ENCODE data around the gene UVRAG. TPM values are rescaled to one million over a fixed set of nuclear protein-coding genes. Genes with fewer than 3 reads are reported as not detected.

Gene UVRAG
- total and polyA plus RNA-seq, 8 donors = 4.7 to 55.5 (median 20.5) TPM

DNA sequence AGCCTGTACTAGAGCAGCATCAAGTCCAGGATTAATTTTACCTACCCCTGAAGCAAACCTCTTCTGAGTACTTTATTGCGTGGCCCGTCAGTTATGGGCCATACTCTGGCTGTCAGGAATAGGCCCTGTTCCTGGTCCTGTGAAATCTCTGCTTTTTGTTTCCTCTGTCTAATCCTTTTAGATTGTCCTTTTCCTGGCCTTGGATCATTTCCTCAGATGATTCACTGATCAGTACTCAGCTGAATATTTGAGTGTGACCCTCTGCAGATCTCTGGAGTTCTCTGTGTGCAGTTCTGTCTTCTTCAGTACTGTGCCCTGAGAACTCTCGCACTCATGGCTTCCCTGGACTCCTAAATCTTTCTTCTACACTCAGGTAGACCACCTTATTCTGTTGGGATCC is 123.5 kb downstream of the UVRAG start:
- TF ChIP-seq POLR2A (IDR thresholded peaks at IDR 0.05) = no peak
- intact Hi-C loops (cut with DNase I; ENCODE audit: low total_unique reads) = no loop called here
- WGBS, 5 donors = 70 to 90% (median 84%) methylated on average over 3 of the region's 3 CpGs
- no peaks in the 10 kb centered on the region for H3K27me3 ChIP-seq
- no peak overlapping the region for H3K27ac ChIP-seq
- H3K36me3 ChIP-seq = no peaks in the 10 kb centered on the region
- no peak for DNase-seq
- H3K4me3 ChIP-seq = no peak overlapping the region
- H3K9me3 ChIP-seq = no peaks in the 10 kb centered on the region
- H3K4me1 ChIP-seq = peaks cover 0 to 30% (median 15%) of the 10 kb centered on the region in 4 donors

DNA sequence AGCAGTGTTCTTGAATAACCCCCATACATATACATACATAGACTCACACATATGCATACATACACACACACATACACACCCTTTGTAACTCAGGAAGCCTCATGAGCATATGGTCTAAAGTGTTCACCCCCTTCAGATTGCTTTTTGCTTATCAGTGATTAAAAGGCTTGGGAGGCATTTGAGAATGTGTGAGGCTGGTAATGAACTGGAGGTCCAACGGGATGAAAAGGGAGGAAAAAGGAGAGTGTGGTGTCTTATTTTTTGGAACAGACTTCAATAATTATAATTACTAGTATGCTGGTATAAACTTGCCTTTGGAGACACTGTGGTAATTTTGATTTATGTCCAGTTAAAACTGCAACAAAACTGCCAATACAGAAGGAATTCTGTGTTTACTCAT is 124.5 kb downstream of the UVRAG start:
- TF ChIP-seq, protein P1, sequence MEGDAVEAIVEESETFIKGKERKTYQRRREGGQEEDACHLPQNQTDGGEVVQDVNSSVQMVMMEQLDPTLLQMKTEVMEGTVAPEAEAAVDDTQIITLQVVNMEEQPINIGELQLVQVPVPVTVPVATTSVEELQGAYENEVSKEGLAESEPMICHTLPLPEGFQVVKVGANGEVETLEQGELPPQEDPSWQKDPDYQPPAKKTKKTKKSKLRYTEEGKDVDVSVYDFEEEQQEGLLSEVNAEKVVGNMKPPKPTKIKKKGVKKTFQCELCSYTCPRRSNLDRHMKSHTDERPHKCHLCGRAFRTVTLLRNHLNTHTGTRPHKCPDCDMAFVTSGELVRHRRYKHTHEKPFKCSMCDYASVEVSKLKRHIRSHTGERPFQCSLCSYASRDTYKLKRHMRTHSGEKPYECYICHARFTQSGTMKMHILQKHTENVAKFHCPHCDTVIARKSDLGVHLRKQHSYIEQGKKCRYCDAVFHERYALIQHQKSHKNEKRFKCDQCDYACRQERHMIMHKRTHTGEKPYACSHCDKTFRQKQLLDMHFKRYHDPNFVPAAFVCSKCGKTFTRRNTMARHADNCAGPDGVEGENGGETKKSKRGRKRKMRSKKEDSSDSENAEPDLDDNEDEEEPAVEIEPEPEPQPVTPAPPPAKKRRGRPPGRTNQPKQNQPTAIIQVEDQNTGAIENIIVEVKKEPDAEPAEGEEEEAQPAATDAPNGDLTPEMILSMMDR (IDR thresholded peaks at IDR 0.05) = no peak
- TF ChIP-seq EP300 (IDR thresholded peaks at IDR 0.05) (no peak), POLR2AphosphoS5 (IDR thresholded peaks at IDR 0.05) (no peak), POLR2A (IDR thresholded peaks at IDR 0.05) (no peak)
- Histone ChIP-seq H3K27me3 (no peaks in the 10 kb centered on the region), H3K27ac (no peak overlapping the region), H3K36me3 (no peaks in the 10 kb centered on the region), H3K4me1 (peaks cover 0 to 33% (median 15%) of the 10 kb centered on the region in 4 donors), H3K9me3 (no peaks in the 10 kb centered on the region), H3K4me3 (no peak overlapping the region)
- DNase-seq = no peak
- intact Hi-C loops (cut with DNase I; ENCODE audit: low total_unique reads) = no loop called here
- 85 to 92% (median 89%) methylated on average over 1 of the region's 1 CpG for WGBS, 5 donors

GRCh38 chr11:75939992-75940391 is 125.0 kb downstream of the UVRAG start:
- DNase-seq = no peak
- Histone ChIP-seq H3K36me3 (no peaks in the 10 kb centered on the region), H3K9me3 (no peaks in the 10 kb centered on the region), H3K27ac (no peak overlapping the region), H3K4me1 (peaks cover 0 to 38% (median 17%) of the 10 kb centered on the region in 4 donors), H3K4me3 (no peak overlapping the region), H3K27me3 (no peaks in the 10 kb centered on the region)
- intact Hi-C loops (cut with DNase I; ENCODE audit: low total_unique reads) = no loop called here
- TF ChIP-seq POLR2A (IDR thresholded peaks at IDR 0.05) (no peak), EP300 (IDR thresholded peaks at IDR 0.05) (no peak), POLR2AphosphoS5 (IDR thresholded peaks at IDR 0.05) (no peak)
- TF ChIP-seq, protein P1 (IDR thresholded peaks at IDR 0.05) = no peak
- 67 to 83% (median 72%) methylated on average over 1 of the region's 1 CpG for WGBS, 5 donors

- Histone ChIP-seq H3K9me3 (no peaks in the 10 kb centered on the region), H3K36me3 (no peaks in the 10 kb centered on the region), H3K27ac (no peak overlapping the region), H3K4me1 (peaks cover 0 to 47% (median 25%) of the 10 kb centered on the region in 4 donors), H3K4me3 (no peak overlapping the region), H3K27me3 (no peaks in the 10 kb centered on the region)
- TF ChIP-seq POLR2A (IDR thresholded peaks at IDR 0.05) (no peak), POLR2AphosphoS5 (IDR thresholded peaks at IDR 0.05) (no peak), EP300 (IDR thresholded peaks at IDR 0.05) (no peak)
- TF ChIP-seq, protein P1 (IDR thresholded peaks at IDR 0.05) = no peak
- intact Hi-C loops (cut with DNase I; ENCODE audit: low total_unique reads) = no loop called here
- DNase-seq = no peak
Observed at GRCh38 chr11:75940911-75941310, 125.9 kb downstream of the UVRAG start.

DNA sequence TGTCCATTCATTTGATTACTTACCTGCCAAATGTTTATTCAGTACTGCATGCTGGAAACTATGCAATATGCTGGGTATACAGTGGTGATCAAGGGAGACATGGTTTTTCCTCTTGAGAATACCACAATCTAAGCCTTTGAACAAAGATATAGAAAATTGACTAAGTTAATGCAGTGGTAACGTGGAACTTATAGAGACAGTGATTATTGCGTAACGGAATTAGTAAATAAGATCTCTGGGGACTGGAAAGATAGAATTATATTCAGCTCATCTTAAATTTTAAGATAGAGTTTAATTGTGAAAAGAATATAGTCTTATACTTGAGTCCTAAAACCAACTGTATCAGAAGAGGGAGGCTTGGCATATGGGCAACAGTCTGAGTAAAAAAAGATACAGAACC is 129.5 kb downstream of the UVRAG start:
- peaks cover 10 to 69% (median 45%) of the 10 kb centered on the region in 4 donors for H3K4me1 ChIP-seq

More for the DNA sequence above, 129.5 kb downstream of the UVRAG start:
- TF ChIP-seq POLR2AphosphoS5 (IDR thresholded peaks at IDR 0.05) (no peak), POLR2A (IDR thresholded peaks at IDR 0.05) (no peak), EP300 (IDR thresholded peaks at IDR 0.05) (no peak)
- TF ChIP-seq, protein P1 (IDR thresholded peaks at IDR 0.05) = no peak
- H3K27me3 ChIP-seq = no peaks in the 10 kb centered on the region
- H3K36me3 ChIP-seq = no peaks in the 10 kb centered on the region
- WGBS, 5 donors = 87 to 93% (median 90%) methylated on average over 3 of the region's 3 CpGs
- no peaks in the 10 kb centered on the region for H3K9me3 ChIP-seq
- no peak overlapping the region for H3K4me3 ChIP-seq
- intact Hi-C loops (cut with DNase I; ENCODE audit: low total_unique reads) = no loop called here
- H3K27ac ChIP-seq = no peak overlapping the region
- no peak for DNase-seq

All from stomach (tissue), 9 donors.